SU-DHL-6 (cell line): ENCODE results near the gene RALGPS1.

Source experiments
- H2AFZ ChIP-seq: fragments of 200-600 bp; sonication (generic); 2 replicates; pipeline ENCODE4 v1.6.1; 2014; ENCODE audit warnings: low read depth, mild to moderate bottlenecking, moderate library complexity, mixed read lengths, antibody characterized with exemption, low read length; ENCODE audit not compliant: severe bottlenecking
- H3F3A ChIP-seq: fragments of 200-600 bp; shearing (Covaris generic); 2 replicates; pipeline ENCODE4 v1.6.0; 2016; ENCODE audit warnings: antibody characterized with exemption, mild to moderate bottlenecking; ENCODE audit not compliant: insufficient read depth
- H3K27ac ChIP-seq: fragments of 200-600 bp; sonication (generic); 2 replicates; pipeline ENCODE4 v1.5.1; 2016; ENCODE audit warnings: low read depth, mild to moderate bottlenecking, low read length, moderate library complexity, mixed read lengths
- H3K27me3 ChIP-seq: fragments of 200-600 bp; sonication (generic), shearing (Covaris generic); 2 replicates; pipeline ENCODE4 v1.6.0; 2014; ENCODE audit warnings: mild to moderate bottlenecking, low read length
- H3K36me3 ChIP-seq: fragments of 200-600 bp; sonication (generic); 2 replicates; pipeline ENCODE4 v1.6.1; 2014; ENCODE audit warnings: mild to moderate bottlenecking, low read length, mixed read lengths
- H3K4me2 ChIP-seq: fragments of 300-600, 200-600 bp; shearing (Covaris generic), sonication (generic); 2 replicates; pipeline ENCODE4 v1.6.0; 2014; ENCODE audit warnings: low read length, low read depth, mild to moderate bottlenecking; ENCODE audit not compliant: poor library complexity, severe bottlenecking
- H3K4me3 ChIP-seq: fragments of 200-600 bp; sonication (generic); 2 replicates; pipeline ENCODE4 v1.5.1; 2014; ENCODE audit warnings: antibody characterized with exemption, low read length, mild to moderate bottlenecking, mixed read lengths; ENCODE audit not compliant: insufficient read depth, poor library complexity, severe bottlenecking
- H3K79me2 ChIP-seq: fragments of 200-600 bp; sonication (generic); 2 replicates; pipeline ENCODE4 v1.6.1; 2014; ENCODE audit warnings: mild to moderate bottlenecking, low read length, moderate library complexity; ENCODE audit not compliant: insufficient read depth
- H3K9ac ChIP-seq: fragments of 200-600 bp; sonication (generic); 2 replicates; pipeline ENCODE4 v1.7.0; 2014; ENCODE audit warnings: mild to moderate bottlenecking, low read length
- H3K9me2 ChIP-seq: fragments of 200-600 bp; sonication (generic); replicated peaks from 2 replicates; pipeline ENCODE4 v1.6.1; 2014; ENCODE audit warnings: low read length; ENCODE audit not compliant: insufficient read depth
- H3K9me3 ChIP-seq: fragments of 200-600 bp; sonication (generic); 2 replicates; pipeline ENCODE4 v1.6.1; 2014; ENCODE audit warnings: low read length, mixed read lengths; ENCODE audit not compliant: insufficient read depth
- H4K20me1 ChIP-seq: fragments of 200-600 bp; sonication (generic); 2 replicates; pipeline ENCODE4 v1.6.1; 2014; ENCODE audit warnings: low read depth, mild to moderate bottlenecking, antibody characterized with exemption, low read length, moderate library complexity, mixed read lengths
- EZH2phosphoT487 ChIP-seq: fragments of 200-600 bp; sonication (generic), shearing (Covaris generic); conservative IDR thresholded peaks from 2 replicates; pipeline ENCODE4 v1.6.1; 2018; ENCODE audit warnings: mild to moderate bottlenecking, antibody characterized with exemption, low read length, moderate library complexity, mixed read lengths
- TF ChIP-seq, protein P1 (sequence below): fragments of 200-600 bp; sonication (generic); IDR thresholded peaks from one replicate; pipeline ENCODE4 v1.5.1; 2017; ENCODE audit warnings: antibody characterized with exemption, mild to moderate bottlenecking, low read length, moderate library complexity; ENCODE audit not compliant: insufficient read depth, poor library complexity, severe bottlenecking

Gene RALGPS1

DNA sequence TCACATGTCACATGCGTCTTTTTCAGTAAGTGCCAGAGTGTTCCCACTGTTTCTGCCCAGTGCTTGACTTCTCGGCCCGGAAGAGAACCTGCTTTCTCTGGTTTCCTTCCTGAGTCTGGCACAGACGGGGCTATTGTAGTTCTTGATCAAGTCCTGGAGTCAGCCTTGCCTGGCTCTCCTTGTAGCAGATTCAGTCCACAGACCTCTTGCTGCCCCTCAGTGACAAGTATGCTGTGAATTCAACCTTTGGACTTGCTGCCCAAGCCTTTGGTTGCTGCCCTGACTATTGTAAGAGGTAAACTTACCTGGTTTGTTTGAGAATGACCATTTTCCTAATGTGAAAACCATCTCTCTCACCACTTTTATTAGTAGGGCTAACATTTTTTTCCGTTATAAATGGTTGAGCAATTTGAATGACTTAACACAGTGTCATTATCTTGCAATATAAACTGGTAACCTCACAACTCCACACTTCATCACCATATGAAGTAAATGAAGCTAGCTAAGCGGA is 29.4 kb upstream of the RALGPS1 start:
- no peak overlapping the region for H3K27ac ChIP-seq
- no peaks in the 10 kb centered on the region for H4K20me1 ChIP-seq
- H3K36me3 ChIP-seq: no peaks in the 10 kb centered on the region
- TF ChIP-seq, protein P1, sequence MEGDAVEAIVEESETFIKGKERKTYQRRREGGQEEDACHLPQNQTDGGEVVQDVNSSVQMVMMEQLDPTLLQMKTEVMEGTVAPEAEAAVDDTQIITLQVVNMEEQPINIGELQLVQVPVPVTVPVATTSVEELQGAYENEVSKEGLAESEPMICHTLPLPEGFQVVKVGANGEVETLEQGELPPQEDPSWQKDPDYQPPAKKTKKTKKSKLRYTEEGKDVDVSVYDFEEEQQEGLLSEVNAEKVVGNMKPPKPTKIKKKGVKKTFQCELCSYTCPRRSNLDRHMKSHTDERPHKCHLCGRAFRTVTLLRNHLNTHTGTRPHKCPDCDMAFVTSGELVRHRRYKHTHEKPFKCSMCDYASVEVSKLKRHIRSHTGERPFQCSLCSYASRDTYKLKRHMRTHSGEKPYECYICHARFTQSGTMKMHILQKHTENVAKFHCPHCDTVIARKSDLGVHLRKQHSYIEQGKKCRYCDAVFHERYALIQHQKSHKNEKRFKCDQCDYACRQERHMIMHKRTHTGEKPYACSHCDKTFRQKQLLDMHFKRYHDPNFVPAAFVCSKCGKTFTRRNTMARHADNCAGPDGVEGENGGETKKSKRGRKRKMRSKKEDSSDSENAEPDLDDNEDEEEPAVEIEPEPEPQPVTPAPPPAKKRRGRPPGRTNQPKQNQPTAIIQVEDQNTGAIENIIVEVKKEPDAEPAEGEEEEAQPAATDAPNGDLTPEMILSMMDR: no peak
- no peak for TF ChIP-seq EZH2phosphoT487
- no peak overlapping the region for H3K4me2 ChIP-seq
- no peak overlapping the region for H3K4me3 ChIP-seq
- H3K79me2 ChIP-seq: no peaks in the 10 kb centered on the region
- no peak overlapping the region for H2AFZ ChIP-seq
- H3K9me2 ChIP-seq: no peaks in the 10 kb centered on the region
- H3K9ac ChIP-seq: no peak overlapping the region
- no peaks in the 10 kb centered on the region for H3F3A ChIP-seq
- no peaks in the 10 kb centered on the region for H3K9me3 ChIP-seq
- H3K27me3 ChIP-seq: no peaks in the 10 kb centered on the region

DNA sequence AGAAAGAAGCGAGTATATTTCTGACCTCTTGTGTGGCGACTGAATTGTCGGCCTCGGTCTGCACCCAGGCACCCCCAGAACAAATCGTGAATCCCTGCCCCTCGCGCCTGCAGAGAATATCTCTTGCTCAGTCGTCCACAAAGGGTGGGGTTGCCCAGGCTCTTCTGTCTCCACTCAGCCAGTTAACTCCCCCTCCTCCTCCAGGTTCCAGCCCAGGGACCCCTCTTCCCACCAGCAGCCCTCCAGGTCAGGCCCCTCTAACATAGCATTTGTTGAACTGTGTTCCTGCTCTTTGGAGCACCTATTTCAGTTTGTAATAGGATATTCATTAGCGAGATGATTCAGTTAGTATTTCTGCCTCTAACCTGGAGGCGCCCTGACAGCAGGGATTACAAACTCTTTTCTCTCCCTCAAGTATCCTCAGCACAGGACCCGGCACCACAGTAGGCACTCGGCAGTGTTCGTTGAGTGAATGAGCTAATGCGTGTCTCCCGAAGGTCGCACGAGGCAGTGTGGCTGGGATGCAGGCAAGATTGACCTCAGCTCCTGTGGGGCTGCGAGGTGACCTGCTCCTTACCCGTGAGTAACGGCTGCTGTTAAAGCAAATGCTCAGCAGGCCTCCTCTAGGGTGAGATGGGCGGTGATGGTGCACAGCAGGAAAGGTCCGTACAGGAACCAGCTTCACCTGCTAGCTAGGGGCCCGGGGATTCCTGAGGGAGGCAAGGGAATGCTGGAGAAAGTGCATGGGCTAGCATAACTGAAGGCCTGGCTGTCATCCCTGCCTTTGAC is 28.4 kb upstream of the RALGPS1 start:
- Histone ChIP-seq H3K79me2 (no peaks in the 10 kb centered on the region), H3K27me3 (no peaks in the 10 kb centered on the region), H3K4me2 (no peak overlapping the region), H3K9ac (no peak overlapping the region), H2AFZ (no peak overlapping the region), H3K4me3 (no peak overlapping the region), H3K36me3 (no peaks in the 10 kb centered on the region), H3K9me2 (no peaks in the 10 kb centered on the region), H4K20me1 (no peaks in the 10 kb centered on the region), H3F3A (no peaks in the 10 kb centered on the region), H3K9me3 (no peaks in the 10 kb centered on the region), H3K27ac (no peak overlapping the region)
- no peak for TF ChIP-seq EZH2phosphoT487
- TF ChIP-seq, protein P1: no peak

DNA sequence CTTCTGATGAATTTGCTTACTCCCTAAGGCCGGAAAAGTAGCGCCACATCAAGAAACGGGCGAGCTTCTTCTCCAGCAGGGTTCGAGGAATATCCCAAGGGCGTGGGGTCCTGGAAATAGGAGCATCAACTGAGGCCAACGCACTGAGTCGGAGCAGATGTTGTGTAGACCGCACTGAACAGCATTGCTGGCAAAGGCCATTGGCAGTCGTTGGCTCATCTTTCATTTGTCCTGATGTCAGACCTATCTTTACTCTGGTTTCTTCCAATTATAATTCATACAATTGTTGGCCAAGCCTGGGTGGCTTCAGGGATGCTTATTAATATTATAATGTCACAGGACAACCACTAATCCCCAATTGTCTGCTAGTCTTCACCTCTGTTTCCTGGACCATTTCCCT is 27.7 kb upstream of the RALGPS1 start:
- Histone ChIP-seq H3K27me3 (no peaks in the 10 kb centered on the region), H4K20me1 (no peaks in the 10 kb centered on the region), H3K27ac (no peak overlapping the region), H2AFZ (no peak overlapping the region), H3F3A (no peaks in the 10 kb centered on the region), H3K79me2 (no peaks in the 10 kb centered on the region), H3K4me2 (no peak overlapping the region), H3K36me3 (no peaks in the 10 kb centered on the region), H3K4me3 (no peak overlapping the region), H3K9me3 (no peaks in the 10 kb centered on the region), H3K9ac (no peak overlapping the region), H3K9me2 (no peaks in the 10 kb centered on the region)
- TF ChIP-seq EZH2phosphoT487: no peak
- TF ChIP-seq, protein P1: no peak
